ENCODE results near the gene HLF.

HLF gene

GRCh38 chr17:55332296-55333041 is 67.7 kb downstream of the HLF start:
- no peak for DNase-seq

DNA sequence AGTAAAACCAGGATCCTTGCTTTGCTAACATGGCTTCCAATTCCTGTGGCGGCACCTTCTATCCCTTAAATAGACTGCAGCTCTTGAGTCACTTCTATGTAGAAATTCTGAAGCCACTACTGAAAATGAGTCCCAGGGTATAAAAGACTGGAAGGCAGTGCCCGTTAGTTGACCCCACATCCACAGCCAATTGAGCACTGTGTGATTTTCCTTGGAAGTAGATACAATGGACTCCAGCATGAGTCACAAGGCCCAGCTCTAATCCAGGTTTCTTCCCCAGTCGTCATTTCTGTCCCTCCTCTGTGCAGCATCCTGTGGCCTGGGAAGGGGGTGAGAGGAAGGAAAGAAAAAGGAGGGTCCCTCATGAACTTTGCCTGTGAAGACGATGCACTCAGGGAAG is 69.5 kb downstream of the HLF start:
- no peak for DNase-seq

DNA sequence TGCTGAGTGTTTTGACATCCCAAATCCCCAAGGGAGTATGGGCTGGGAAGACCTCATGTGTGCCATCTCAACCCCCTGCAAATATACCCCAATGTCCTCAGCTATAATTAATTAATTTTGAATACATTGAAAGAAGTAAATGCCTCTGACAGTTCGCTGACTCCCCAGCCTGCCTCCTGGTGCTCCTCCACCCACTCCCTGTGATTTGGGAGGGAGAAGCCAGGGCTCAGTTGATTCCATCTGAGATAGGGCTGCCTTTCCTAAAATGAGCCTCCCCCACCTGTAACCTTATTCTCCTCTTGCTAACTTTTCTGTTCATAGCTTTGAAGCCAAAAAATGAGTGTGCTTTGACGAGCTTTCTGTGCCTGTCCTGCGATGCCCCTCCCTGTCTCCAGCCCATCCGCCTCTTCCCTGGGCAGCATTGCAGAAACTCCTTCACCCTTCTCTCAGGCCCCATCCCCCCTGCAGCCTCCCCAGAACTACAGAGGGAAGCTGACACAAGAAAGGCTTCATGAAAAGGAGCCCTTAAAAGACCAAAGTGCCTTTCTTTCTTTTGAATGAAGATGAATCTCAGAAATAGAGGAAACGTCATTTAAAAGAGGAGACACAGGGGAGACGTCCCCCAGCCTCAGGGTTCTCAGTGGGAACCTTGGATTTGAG is 70.3 kb downstream of the HLF start:
- no peak for DNase-seq

- no peak for DNase-seq
Measured at GRCh38 chr17:55335625-55336024, 70.9 kb downstream of the HLF start.

- DNase-seq = no peak
Measured at GRCh38 chr17:55336426-55336825, 71.7 kb downstream of the HLF start.

DNA sequence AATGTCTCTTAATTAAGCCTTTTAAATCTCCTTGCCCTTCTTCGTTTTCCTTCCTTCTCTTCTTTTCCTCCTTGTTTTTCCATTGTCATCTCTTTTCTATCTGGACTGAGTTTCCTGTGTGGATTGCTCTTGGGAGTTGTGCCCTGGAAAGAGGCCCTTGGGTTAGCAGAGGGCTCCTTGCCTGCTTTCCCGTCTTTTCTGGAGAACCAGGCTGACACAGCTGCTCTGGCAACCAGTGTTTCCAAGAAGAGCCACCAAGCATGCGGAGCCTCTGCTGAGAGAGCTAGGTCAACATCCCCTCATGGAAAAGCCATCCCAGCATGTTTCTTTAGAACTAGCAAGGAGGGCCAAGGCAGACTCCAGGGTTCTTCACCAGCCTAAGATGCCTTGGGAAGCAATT is 75.4 kb downstream of the HLF start:
- DNase-seq = no peak

DNA sequence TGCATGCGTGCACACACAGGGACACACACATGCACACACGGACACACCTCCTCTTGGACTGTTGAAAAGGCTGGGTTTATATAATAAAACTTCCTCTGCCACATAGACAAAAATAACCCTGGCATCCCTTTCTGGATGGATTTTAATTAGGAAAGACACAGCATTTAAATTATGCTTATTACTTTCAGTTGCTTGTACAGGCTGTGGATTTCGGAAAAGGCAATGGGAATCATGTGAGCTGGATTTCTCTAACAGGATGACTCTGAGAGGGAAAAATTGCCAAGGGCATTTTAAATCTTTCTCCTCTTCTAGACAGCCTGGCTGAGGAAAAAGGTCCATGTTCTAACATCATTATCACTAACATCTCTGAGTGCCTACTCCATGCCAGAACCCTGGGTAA is 75.9 kb downstream of the HLF start:
- no peak for DNase-seq

GRCh38 chr17:55341432-55341831 is 76.7 kb downstream of the HLF start:
- no peak for DNase-seq

- no peak for DNase-seq
Measured at GRCh38 chr17:55342800-55343585, 78.2 kb downstream of the HLF start.

DNA sequence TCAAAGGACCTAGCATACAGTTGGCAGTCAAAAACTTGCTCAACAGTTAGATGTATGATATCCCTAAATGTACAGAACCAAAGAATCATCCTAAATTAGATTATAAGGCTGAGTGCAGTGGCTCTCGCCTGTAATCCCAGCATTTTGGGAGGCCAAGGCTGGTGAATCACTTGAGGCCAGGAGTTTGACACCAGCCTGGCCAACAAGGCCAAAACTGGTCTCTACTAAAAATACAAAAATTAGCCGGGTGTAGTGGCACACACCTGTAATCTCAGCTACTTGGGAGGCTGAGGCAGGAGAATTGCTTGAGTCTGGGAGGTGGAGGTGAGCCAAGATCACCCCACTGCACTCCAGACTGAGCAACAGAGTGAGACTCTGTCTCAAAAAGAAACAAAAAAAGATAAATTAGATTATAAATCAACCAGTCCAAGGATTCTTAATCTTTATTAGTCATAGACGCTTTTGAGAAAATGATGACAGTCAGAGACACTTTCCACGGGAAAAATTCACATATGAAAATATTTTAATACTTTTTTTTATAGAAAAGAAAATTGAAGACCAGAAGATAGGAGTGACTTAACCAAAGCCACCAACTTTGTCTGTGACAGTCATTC is 79.2 kb downstream of the HLF start:
- no peak for DNase-seq

DNA sequence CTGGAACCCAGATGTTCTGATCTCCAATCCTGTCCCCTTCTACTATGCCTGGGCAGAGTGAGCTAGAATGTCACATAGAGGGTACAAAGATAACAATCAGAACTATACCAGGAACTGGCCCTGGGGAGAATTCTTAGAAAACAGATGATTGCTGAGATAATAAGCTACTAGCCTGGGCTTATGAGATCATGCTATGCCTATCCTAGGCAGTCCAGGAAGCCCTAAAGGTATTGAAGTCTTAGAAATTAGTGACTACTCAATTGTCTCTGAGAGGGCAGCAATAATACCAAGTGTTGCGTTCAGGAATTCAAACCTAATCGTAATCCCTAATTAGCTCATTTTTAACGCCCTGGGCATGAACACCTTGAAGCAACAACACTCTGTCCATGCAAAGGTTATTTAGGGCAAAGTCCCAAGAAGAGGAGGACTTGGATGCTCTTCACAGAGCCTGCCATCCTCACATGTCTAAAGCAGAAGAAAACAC is 79.8 kb downstream of the HLF start:
- DNase-seq = no peak

GRCh38 chr17:55345132-55345531 is 80.4 kb downstream of the HLF start:
- no peak for DNase-seq

DNA sequence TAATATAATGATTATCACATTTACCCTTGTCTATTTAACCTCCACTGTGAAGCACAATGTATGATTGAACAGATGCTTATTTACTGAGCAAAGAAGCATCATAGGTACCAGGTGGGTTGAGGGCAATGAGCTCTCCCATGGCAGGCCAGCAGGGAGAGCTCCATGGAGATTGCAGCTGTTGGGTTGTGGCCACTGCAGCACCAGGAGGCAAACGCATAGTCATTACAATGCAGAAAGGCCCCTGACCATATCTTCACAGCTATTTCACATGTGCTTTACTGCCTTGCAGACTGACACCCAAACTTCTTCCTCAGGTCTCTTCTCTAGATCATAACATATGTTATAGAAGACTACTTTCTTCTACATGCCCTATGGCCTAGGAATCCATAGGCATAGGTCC is 81.9 kb downstream of the HLF start:
- no peak for DNase-seq

DNA sequence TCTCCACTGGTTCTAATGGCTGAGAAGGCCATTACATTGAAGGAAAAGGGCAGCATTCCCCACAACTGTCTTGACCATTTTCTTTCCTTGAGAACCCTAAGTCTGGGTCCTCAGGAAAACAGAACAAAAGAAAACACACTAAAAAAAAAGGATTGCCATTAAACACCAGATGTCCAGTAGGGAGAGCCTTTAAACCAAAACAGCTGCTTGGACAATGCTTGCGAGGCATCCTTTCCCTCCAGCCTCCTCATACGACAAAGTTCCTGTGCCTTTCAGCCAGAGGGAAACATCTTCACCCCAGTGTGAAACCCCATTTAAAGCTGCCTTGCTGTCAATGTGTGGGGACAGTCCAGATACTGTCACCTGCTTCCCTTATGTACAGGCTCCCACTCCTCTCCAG is 82.6 kb downstream of the HLF start:
- DNase-seq = no peak

- DNase-seq = peak; percentile 46
Measured at GRCh38 chr17:55348749-55349354, 84.1 kb downstream of the HLF start.

DNA sequence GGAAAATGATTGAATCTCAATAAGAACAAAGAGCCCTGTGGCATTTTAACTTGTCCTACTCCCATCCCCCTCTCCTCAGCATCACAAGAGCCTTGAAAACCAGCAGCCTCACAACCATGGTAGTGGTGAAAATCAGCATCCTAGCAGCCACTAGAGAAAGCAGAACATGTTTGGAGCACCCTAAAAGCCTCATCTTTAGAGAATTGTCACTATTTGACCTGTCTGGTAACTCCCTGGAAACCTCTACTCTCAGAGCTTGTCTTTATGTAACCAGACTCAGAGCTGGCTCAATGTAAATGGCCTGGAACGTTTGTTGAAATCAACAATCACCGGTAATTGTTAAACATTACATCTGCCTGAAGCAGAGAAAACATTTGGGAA is 86.1 kb downstream of the HLF start:
- DNase-seq = no peak

- DNase-seq = no peak
Measured at GRCh38 chr17:55351226-55351625, 86.5 kb downstream of the HLF start.

DNA sequence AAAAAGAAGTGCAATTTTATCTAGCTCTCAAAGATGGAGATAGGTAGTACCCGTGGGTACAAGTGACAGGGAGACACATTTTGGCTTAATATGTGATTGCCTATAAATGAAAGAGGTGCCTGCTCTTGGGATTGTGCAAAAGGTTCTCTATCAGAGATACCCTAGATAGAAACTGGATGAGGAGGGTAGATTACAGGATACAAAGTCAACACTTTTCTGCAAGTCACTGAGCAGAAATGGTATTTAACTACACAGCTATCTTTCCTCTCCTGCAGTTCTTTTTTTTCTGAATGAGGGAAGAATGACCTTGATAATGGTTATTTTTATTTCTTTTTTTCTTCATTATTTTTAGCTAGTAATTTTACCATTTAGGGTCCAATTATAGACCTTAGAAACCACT is 89.2 kb downstream of the HLF start:
- no peak for DNase-seq

- DNase-seq = no peak
Measured at GRCh38 chr17:55354941-55355340, 90.2 kb downstream of the HLF start.

- DNase-seq = peak; percentile 69
Measured at GRCh38 chr17:55356434-55357328, 91.9 kb downstream of the HLF start.

GRCh38 chr17:55360971-55361370 is 96.2 kb downstream of the HLF start:
- no peak for DNase-seq

DNA sequence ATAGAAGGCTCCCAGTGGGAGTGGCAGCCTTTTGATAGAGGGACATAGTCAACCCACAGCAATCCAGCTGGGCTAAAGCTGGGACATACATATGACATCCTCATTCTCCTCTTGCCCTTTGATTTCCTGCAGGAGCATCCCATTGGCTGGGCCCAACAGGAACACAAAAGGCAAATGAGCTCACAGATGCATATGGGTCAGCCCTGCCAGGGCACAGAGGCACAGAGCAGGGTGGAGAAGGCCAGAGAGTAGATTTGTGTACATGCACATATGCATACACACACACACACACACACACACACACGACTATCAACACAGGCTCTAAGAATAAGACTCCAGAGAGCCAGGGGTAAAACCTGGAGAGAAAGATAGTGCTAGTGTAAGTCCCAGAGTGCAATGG is 98.3 kb downstream of the HLF start:
- DNase-seq = no peak

Data from CD4-positive, alpha-beta T cell treated with Interleukin-6 for 4 hours (primary cell).